Colonic mucosa (tissue), 4 donors: ENCODE data around the gene ANKS1B. TPM values are rescaled to one million over a fixed set of nuclear protein-coding genes. Genes with fewer than 3 reads are reported as not detected.

ENCODE experiments used
- DNase-seq: peaks from one replicate; pipeline ENCODE4 v3.0.0-alpha.2; 2020
- H3K27ac ChIP-seq: fragments of 200-600 bp; one replicate; pipeline ENCODE4 v1.8.0; 2021
- H3K27me3 ChIP-seq: fragments of 200-600 bp; one replicate; pipeline ENCODE4 v1.8.0; 2021
- H3K36me3 ChIP-seq: fragments of 200-600 bp; one replicate; pipeline ENCODE4 v1.8.0; 2021
- H3K4me1 ChIP-seq: fragments of 200-600 bp; one replicate; pipeline ENCODE4 v1.8.0; 2021; ENCODE audit warnings: mild to moderate bottlenecking
- H3K4me3 ChIP-seq: fragments of 200-600 bp; one replicate; pipeline ENCODE4 v1.8.0; 2021
- H3K9ac ChIP-seq, 2 donors: one replicate each; pipeline ENCODE4 v1.7.0; 2013; ENCODE audit warnings: control low read depth in 2 of 2, low read depth in 2 of 2, low read length in 2 of 2
- H3K9me3 ChIP-seq: fragments of 200-600 bp; one replicate; pipeline ENCODE4 v1.8.0; 2021
- CTCF ChIP-seq: fragments of 200-600 bp; IDR thresholded peaks from one replicate; pipeline ENCODE4 v1.8.0; 2022; ENCODE audit warnings: antibody characterized with exemption, mild to moderate bottlenecking
- intact Hi-C: fragments of 100-400 bp; cut with DNase I; formaldehyde crosslinking; loops from one replicate; pipeline ENCODE4 v1.14.1; 2022
- total RNA-seq, 2 donors: library from RNA; stranded (reverse); fragmentation: NEBNext Ultra II Directional in 1 of 2; extraction: Animal tissue kit (Norgen Biotek cat#: 25700) in 1 of 2; gene quantifications; one replicate each; pipeline ENCODE4 v1.2.1, GENCODE V29; 2021
- donor health status: healthy.
- donor health status: DM: no; HTN: no; CAD: no.
- donor health status: DM: no; HTN: no; CAD: no.

Gene ANKS1B
- total RNA-seq, 2 donors from 2014 or later: 1.7 to 3.3 TPM

- H3K36me3 ChIP-seq: no peaks in the 10 kb centered on the region
- no peak overlapping the region for H3K9ac ChIP-seq
- H3K4me1 ChIP-seq: no peaks in the 10 kb centered on the region
- H3K9me3 ChIP-seq: no peaks in the 10 kb centered on the region
- H3K27ac ChIP-seq: no peak overlapping the region
- H3K4me3 ChIP-seq: no peak overlapping the region
- intact Hi-C loops: no loop called here
- no peak for TF ChIP-seq CTCF
- DNase-seq: no peak
- no peaks in the 10 kb centered on the region for H3K27me3 ChIP-seq
These were observed 847.4 kb downstream of the ANKS1B start for GRCh38 chr12:99137124-99137855.

GRCh38 chr12:99136516-99136915 lies 848.2 kb downstream of the ANKS1B start:
- Histone ChIP-seq H3K36me3 (no peaks in the 10 kb centered on the region), H3K4me1 (no peaks in the 10 kb centered on the region), H3K9ac (no peak overlapping the region), H3K27me3 (no peaks in the 10 kb centered on the region), H3K9me3 (no peaks in the 10 kb centered on the region), H3K4me3 (no peak overlapping the region), H3K27ac (no peak overlapping the region)
- intact Hi-C loops: no loop called here
- no peak for DNase-seq
- no peak for TF ChIP-seq CTCF

GRCh38 chr12:99135376-99135775 lies 849.4 kb downstream of the ANKS1B start:
- H3K4me3 ChIP-seq: no peak overlapping the region
- no peaks in the 10 kb centered on the region for H3K4me1 ChIP-seq
- no peak overlapping the region for H3K9ac ChIP-seq
- no peak for DNase-seq
- no peaks in the 10 kb centered on the region for H3K9me3 ChIP-seq
- no peaks in the 10 kb centered on the region for H3K27me3 ChIP-seq
- no peak overlapping the region for H3K27ac ChIP-seq
- intact Hi-C loops: no loop called here
- no peak for TF ChIP-seq CTCF
- no peaks in the 10 kb centered on the region for H3K36me3 ChIP-seq

GRCh38 chr12:99133401-99133800 lies 851.3 kb downstream of the ANKS1B start:
- Histone ChIP-seq H3K9me3 (no peaks in the 10 kb centered on the region), H3K27ac (no peak overlapping the region), H3K36me3 (no peaks in the 10 kb centered on the region), H3K4me1 (no peaks in the 10 kb centered on the region), H3K4me3 (no peak overlapping the region), H3K9ac (no peak overlapping the region), H3K27me3 (no peaks in the 10 kb centered on the region)
- intact Hi-C loops: no loop called here
- TF ChIP-seq CTCF: no peak
- DNase-seq: no peak

GRCh38 chr12:99131751-99132199 lies 853.0 kb downstream of the ANKS1B start:
- TF ChIP-seq CTCF: no peak
- no peaks in the 10 kb centered on the region for H3K36me3 ChIP-seq
- DNase-seq: no peak

More at GRCh38 chr12:99131751-99132199, 853.0 kb downstream of the ANKS1B start:
- Histone ChIP-seq H3K4me3 (no peak overlapping the region), H3K4me1 (no peaks in the 10 kb centered on the region), H3K27me3 (no peaks in the 10 kb centered on the region), H3K27ac (no peak overlapping the region), H3K9me3 (no peaks in the 10 kb centered on the region), H3K9ac (no peak overlapping the region)
- intact Hi-C loops: no loop called here
